A549 (cell line): ENCODE data around the gene STX16. TPM values are rescaled to one million over a fixed set of nuclear protein-coding genes. Genes with fewer than 3 reads are reported as not detected.
"Not testable (repeated sequence)": the region's sequence is repeated elsewhere in the genome, so short reads cannot be mapped to it uniquely, and the experiment has no call there.

Experiments used
- ATAC-seq, 2 experiments: fragments of 200-7000 bp in 1 of 2; fragments of >200 bp in 1 of 2; cut with Nextera tagmentation in 1 of 2; cut with Tn5 transposase in 1 of 2; 3 replicates each; pipeline versions ENCODE4 v1.8.0 to v1.9.1; 2018 to 2020; ENCODE audit warnings: mild to moderate bottlenecking in 1 of 2, moderate library complexity in 1 of 2
- CTCF ChIA-PET: fragments of 300-600 bp; sonication (Branson Sonifier 250); formaldehyde crosslinking; extraction: SDS; loops from one replicate; lab custom pipeline; 2021; ENCODE audit warnings: antibody characterized with exemption, inconsistent platforms; lab: Yijun Ruan, JAX
- POLR2A ChIA-PET: fragments of 350-600 bp; formaldehyde crosslinking; extraction: SDS; loops from one replicate; lab custom pipeline; 2021; ENCODE audit warnings: antibody characterized with exemption, inconsistent platforms; lab: Yijun Ruan, JAX
- DNase-seq, 2 experiments: peaks; one replicate each; pipeline versions ENCODE4 v3.0.0 to v3.0.0-alpha.2; 2011 to 2016; ENCODE audit warnings: low read depth in 1 of 2, low spot score in 1 of 2
- FAIRE-seq: peaks from 2 replicates; lab custom pipeline; 2011; peaks lifted over from hg19 to GRCh38; lab: Jason Lieb, UNC
- H3K27ac ChIP-seq, 2 experiments: fragments of >200 bp; sonication (Bioruptor Twin); formaldehyde crosslinking; 3 replicates each; pipeline ENCODE4 v1.5.1; 2016 to 2017
- H3K4me1 ChIP-seq: fragments of >200 bp; sonication (Bioruptor Twin); formaldehyde crosslinking; 3 replicates; pipeline ENCODE4 v1.6.1; 2016
- H3K4me2 ChIP-seq: fragments of >200 bp; sonication (Bioruptor Twin); formaldehyde crosslinking; 3 replicates; pipeline ENCODE4 v1.6.1; 2016
- H3K4me3 ChIP-seq: fragments of >200 bp; sonication (Bioruptor Twin); formaldehyde crosslinking; 3 replicates; pipeline ENCODE4 v1.5.1; 2016
- H3K9me3 ChIP-seq: fragments of >200 bp; sonication (Bioruptor Twin); formaldehyde crosslinking; 3 replicates; pipeline ENCODE4 v1.6.1; 2016
- CEBPB ChIP-seq, 2 experiments: fragments of >200 bp in 1 of 2; sonication (Bioruptor Twin) in 1 of 2; formaldehyde crosslinking in 1 of 2; IDR thresholded peaks; 2 replicates each; pipeline ENCODE4 v1.6.1; 2012 to 2016
- EHMT2 ChIP-seq: fragments of 200-600 bp; sonication (generic); IDR thresholded peaks from 2 replicates; pipeline ENCODE4 v1.6.1; 2016; ENCODE audit warnings: antibody characterized with exemption, low read depth, mild to moderate bottlenecking, moderate library complexity
- FOSB ChIP-seq: fragments of 250-450 bp; sonication (Bioruptor Pico); IDR thresholded peaks from 2 replicates; pipeline ENCODE4 v1.5.0; 2020; ENCODE audit warnings: mild to moderate bottlenecking, moderate library complexity
- FOSL2 ChIP-seq, 2 experiments: fragments of 450-650 bp in 1 of 2; fragments of >200 bp in 1 of 2; sonication (Bioruptor Twin) in 1 of 2; formaldehyde crosslinking; IDR thresholded peaks; 2 replicates each; pipeline versions ENCODE4 v1.5.0 to v1.6.1; 2016 to 2020; ENCODE audit warnings: mild to moderate bottlenecking in 1 of 2, moderate library complexity in 1 of 2
- FOXS1 ChIP-seq: fragments of 250-450 bp; sonication (Bioruptor Pico); IDR thresholded peaks from 2 replicates; pipeline ENCODE4 v1.5.0; 2020; ENCODE audit warnings: mild to moderate bottlenecking, moderate library complexity
- HDAC2 ChIP-seq: fragments of 200-600 bp; sonication (generic); IDR thresholded peaks from 2 replicates; pipeline ENCODE4 v1.6.1; 2016
- HEYL ChIP-seq: fragments of 250-450 bp; sonication (Bioruptor Pico); IDR thresholded peaks from 2 replicates; pipeline ENCODE4 v1.8.0; 2021; ENCODE audit warnings: mild to moderate bottlenecking, moderate library complexity
- HOXA7 ChIP-seq: fragments of 250-450 bp; sonication (Bioruptor Pico); IDR thresholded peaks from 2 replicates; pipeline ENCODE4 v1.5.0; 2020; ENCODE audit warnings: mild to moderate bottlenecking, moderate library complexity
- JUNB ChIP-seq: fragments of >200 bp; sonication (Bioruptor Twin); formaldehyde crosslinking; IDR thresholded peaks from 2 replicates; pipeline ENCODE4 v1.6.1; 2016
- MAFK ChIP-seq: fragments of 450-650 bp; IDR thresholded peaks from 2 replicates; pipeline ENCODE4 v1.6.1; 2014; ENCODE audit not compliant: partially characterized antibody
- MAX ChIP-seq: IDR thresholded peaks from 2 replicates; pipeline ENCODE4 v1.6.1; 2012
- MAZ ChIP-seq: fragments of 150-350 bp; IDR thresholded peaks from 2 replicates; pipeline ENCODE4 v1.6.1; 2014; ENCODE audit warnings: antibody characterized with exemption, low read depth, low read length, borderline replicate concordance
- PBX3 ChIP-seq: IDR thresholded peaks from 2 replicates; pipeline ENCODE4 v1.6.1; 2012
- RAD21 ChIP-seq, 2 experiments: fragments of >200 bp in 1 of 2; sonication (Bioruptor Twin) in 1 of 2; formaldehyde crosslinking in 1 of 2; IDR thresholded peaks in 1 of 2; conservative IDR thresholded peaks in 1 of 2; 2 replicates in 1 of 2; 3 replicates in 1 of 2; pipeline ENCODE4 v1.6.1; 2012 to 2018; ENCODE audit warnings: inconsistent platforms in 1 of 2
- USF2 ChIP-seq: fragments of 450-650 bp; IDR thresholded peaks from 2 replicates; pipeline ENCODE4 v1.6.1; 2014; ENCODE audit warnings: antibody characterized with exemption
- ZC3H11A ChIP-seq: fragments of 450-650 bp; IDR thresholded peaks from 2 replicates; pipeline ENCODE4 v1.6.1; 2014; ENCODE audit warnings: antibody characterized with exemption, mild to moderate bottlenecking
- ZFP36 ChIP-seq: fragments of 450-650 bp; IDR thresholded peaks from 2 replicates; pipeline ENCODE4 v1.6.1; 2014; ENCODE audit warnings: borderline replicate concordance; ENCODE audit not compliant: partially characterized antibody
- ZNF302 ChIP-seq: fragments of 250-450 bp; sonication (Bioruptor Pico); IDR thresholded peaks from 2 replicates; pipeline ENCODE4 v1.9.0; 2021; ENCODE audit warnings: inconsistent platforms, mild to moderate bottlenecking, moderate library complexity
- ZSCAN20 ChIP-seq: fragments of 250-450 bp; sonication (Bioruptor Pico); IDR thresholded peaks from 2 replicates; pipeline ENCODE4 v1.8.0; 2022; ENCODE audit warnings: mild to moderate bottlenecking, moderate library complexity
- WGBS: methylation state at CpG from one replicate; pipeline ENCODE4 v1.1.6; 2017; ENCODE audit errors: missing lambda C conversion rate; 5-methylcytosine and 5-hydroxymethylcytosine counted together
- polyA plus RNA-seq, 4 experiments: library from polyadenylated mRNA; depleted of rRNA in 3 of 4; stranded (reverse); fragments of >200 nt; fragmentation: RNase III in 1 of 4; extraction: RNeasy Plus Mini Kit Qiagen cat#74134 plus additional on column Dnase treatment in 1 of 4; gene quantifications; 2 replicates in 3 of 4; 3 replicates in 1 of 4; pipeline ENCODE4 v1.2.3, GENCODE V29; 2011 to 2017

STX16 gene
- polyA plus RNA-seq, 2 of the 4 experiments (the other 2 are of a cell fraction): 68.5 to 71.6 TPM

- H3K4me3 ChIP-seq: no peak overlapping the region
- WGBS: 40% methylated on average over 3 of the region's 3 CpGs
- ATAC-seq (no peak), DNase-seq (no peak), FAIRE-seq (no peak)
- H3K4me2 ChIP-seq: no peak overlapping the region
- no peak overlapping the region for H3K27ac ChIP-seq
- H3K9me3 ChIP-seq: no peaks in the 10 kb centered on the region
- ChIA-PET CTCF (interaction anchor here (1.6 to 2.3 kb wide), 2 partner anchors 10 to 19 kb away, joined by 4 to 7 read pairs; no protein-coding TSS in a partner anchor), POLR2A (no interaction called here)
- TF ChIP-seq JUNB (no peak), MAFK (no peak), FOSL2 (IDR thresholded peaks at IDR 0.05) (no peak), FOSL2 (CRISPR knock-in tag; IDR thresholded peaks at IDR 0.05) (no peak), HEYL (no peak), ZFP36 (no peak), ZNF302 (CRISPR knock-in tag) (no peak), FOSB (CRISPR knock-in tag) (no peak), MAZ (no peak), HDAC2 (no peak), HOXA7 (CRISPR knock-in tag) (no peak), CEBPB (IDR thresholded peaks at IDR 0.05) (no peak), ZC3H11A (no peak), MAX (no peak), USF2 (no peak), PBX3 (no peak), FOXS1 (CRISPR knock-in tag) (no peak), RAD21 (conservative IDR thresholded peaks at IDR 0.05 in 1 of 2, IDR thresholded peaks at IDR 0.05 in 1 of 2) (no peak), EHMT2 (no peak), ZSCAN20 (CRISPR knock-in tag) (no peak)
- H3K4me1 ChIP-seq: no peaks in the 10 kb centered on the region
Observed at GRCh38 chr20:58723628-58723984, 72.5 kb downstream of the STX16 start.

GRCh38 chr20:58726156-58726555 lies 75.1 kb downstream of the STX16 start:
- H3K4me3 ChIP-seq, H3K9me3 ChIP-seq, POLR2A ChIA-PET, ATAC-seq, H3K4me1 ChIP-seq, FAIRE-seq, DNase-seq, H3K27ac ChIP-seq, CTCF ChIA-PET, H3K4me2 ChIP-seq: not testable (repeated sequence)
- 25% methylated on average over 2 of the region's 2 CpGs for WGBS

Other genes starting within 250 kb of the STX16 start
- not detected in 2 replicates for gene APCDD1L, start 135.9 kb upstream of the STX16 start, polyA plus RNA-seq (2011; rRNA removed)
- gene APCDD1L, start 135.9 kb upstream of the STX16 start, polyA plus RNA-seq (2017; fragmentation: RNase III; extraction: RNeasy Plus Mini Kit Qiagen cat#74134 plus additional on column Dnase treatment): not detected in 3 replicates
- gene NPEPL1, start 41.5 kb downstream of the STX16 start, polyA plus RNA-seq (2011; rRNA removed): 8.6 and 10.6 TPM in 2 replicates
- gene NPEPL1, start 41.5 kb downstream of the STX16 start, polyA plus RNA-seq (2017; fragmentation: RNase III; extraction: RNeasy Plus Mini Kit Qiagen cat#74134 plus additional on column Dnase treatment): 31.5 to 40.3 TPM (median 34.6 TPM) in 3 replicates
- not detected in 2 replicates for gene GNAS-AS1, start 199.6 kb downstream of the STX16 start, polyA plus RNA-seq (2011; rRNA removed)
- gene GNAS-AS1, start 199.6 kb downstream of the STX16 start, polyA plus RNA-seq (2017; fragmentation: RNase III; extraction: RNeasy Plus Mini Kit Qiagen cat#74134 plus additional on column Dnase treatment): not detected in 3 replicates
- gene GNAS, start 201.4 kb downstream of the STX16 start, polyA plus RNA-seq (2011; rRNA removed): 534 and 738 TPM in 2 replicates
- gene GNAS, start 201.4 kb downstream of the STX16 start, polyA plus RNA-seq (2017; fragmentation: RNase III; extraction: RNeasy Plus Mini Kit Qiagen cat#74134 plus additional on column Dnase treatment): 507 to 621 TPM (median 600 TPM) in 3 replicates